ENCODE results near the gene WDR90.

The WDR90 gene

DNA sequence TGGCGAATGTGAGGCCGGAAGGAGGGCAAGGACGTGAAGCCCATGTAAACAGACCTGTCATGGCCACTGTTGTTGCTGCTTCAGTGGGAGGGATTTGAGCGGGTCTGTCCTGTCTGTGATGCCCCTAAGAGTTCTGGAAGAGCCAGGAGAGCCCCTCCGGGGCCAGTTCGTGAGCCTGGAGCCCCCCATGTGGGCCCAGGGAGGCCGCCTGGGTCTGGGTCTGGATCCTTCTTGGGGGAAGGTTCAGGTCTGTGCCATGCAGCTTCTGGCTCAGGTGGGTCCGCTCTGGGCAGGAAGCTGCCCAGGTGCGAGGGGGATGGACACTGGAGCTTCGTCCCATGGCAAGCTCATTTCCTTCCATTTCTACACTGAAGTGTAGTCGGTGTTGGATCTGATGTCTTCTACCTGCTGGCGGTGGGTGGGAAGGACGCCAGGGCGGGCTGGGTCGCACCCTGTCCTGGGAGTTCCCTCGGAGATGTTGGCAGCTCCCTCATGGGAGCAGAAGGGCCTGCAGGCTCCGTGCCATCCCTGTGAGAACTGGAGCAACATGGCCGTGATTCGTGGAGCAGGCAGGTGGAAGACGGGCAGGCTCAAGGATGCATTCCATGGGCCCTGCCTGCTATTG, 29.6 kb upstream of the WDR90 start:
- Histone ChIP-seq H3K4me3 (ENCODE audit: low read length) (no peak overlapping the region), H3K27me3 (ENCODE audit: control insufficient read depth, insufficient read depth, low read length) (no peaks in the 10 kb centered on the region), H3K4me1 (ENCODE audit: control insufficient read depth, insufficient read depth, low read length) (peaks cover 23% of the 10 kb centered on the region), H3K9me3 (ENCODE audit: control insufficient read depth, low read length) (no peaks in the 10 kb centered on the region), H3K9ac (ENCODE audit: low read length) (no peak overlapping the region), H3K36me3 (ENCODE audit: control insufficient read depth, insufficient read depth, low read length) (no peaks in the 10 kb centered on the region)

DNA sequence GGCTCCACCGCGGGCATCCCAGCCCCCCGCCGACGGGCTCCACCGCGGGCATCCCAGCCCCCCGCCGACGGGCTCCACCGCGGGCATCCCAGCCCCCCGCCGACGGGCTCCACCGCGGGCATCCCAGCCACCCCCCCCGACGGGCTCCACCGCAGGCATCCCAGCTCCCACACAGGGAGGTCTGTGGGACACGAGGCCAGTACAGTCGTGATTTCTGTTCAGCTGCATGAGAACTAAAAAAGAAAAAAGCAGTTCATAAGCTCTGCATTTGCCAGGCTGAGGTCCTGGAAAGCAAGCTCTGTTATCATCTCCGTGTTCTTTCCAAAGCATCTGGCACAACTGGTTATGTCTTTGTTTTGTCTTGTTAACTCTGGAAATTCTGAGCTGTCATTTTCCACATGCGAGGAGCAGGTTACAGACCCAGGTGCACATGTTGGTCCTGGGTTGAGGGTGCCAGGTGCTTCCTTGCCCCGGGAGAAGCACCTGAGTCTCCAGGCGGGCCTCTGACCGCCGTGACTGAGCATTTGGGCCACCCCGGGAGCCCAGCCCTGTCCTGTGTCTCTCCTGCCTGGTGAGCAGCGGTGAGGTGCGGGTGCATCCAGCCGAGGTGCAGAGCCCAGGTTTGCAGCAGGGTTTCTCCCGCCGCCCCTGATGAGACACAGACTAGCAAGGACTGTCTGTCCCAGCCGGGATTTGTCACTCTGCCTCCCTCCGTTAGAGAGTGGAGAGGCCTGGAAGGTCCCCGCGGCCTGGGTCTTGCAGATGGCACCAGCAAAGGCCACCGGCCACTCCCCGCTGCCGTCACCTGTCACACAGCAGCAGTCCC, 28.3 kb upstream of the WDR90 start:
- Histone ChIP-seq H3K9me3 (ENCODE audit: control insufficient read depth, low read length) (no peaks in the 10 kb centered on the region), H3K27me3 (ENCODE audit: control insufficient read depth, insufficient read depth, low read length) (no peaks in the 10 kb centered on the region), H3K4me1 (ENCODE audit: control insufficient read depth, insufficient read depth, low read length) (peaks cover 23% of the 10 kb centered on the region), H3K36me3 (ENCODE audit: control insufficient read depth, insufficient read depth, low read length) (peaks cover 3% of the 10 kb centered on the region), H3K9ac (ENCODE audit: low read length) (no peak overlapping the region), H3K4me3 (ENCODE audit: low read length) (no peak overlapping the region)

DNA sequence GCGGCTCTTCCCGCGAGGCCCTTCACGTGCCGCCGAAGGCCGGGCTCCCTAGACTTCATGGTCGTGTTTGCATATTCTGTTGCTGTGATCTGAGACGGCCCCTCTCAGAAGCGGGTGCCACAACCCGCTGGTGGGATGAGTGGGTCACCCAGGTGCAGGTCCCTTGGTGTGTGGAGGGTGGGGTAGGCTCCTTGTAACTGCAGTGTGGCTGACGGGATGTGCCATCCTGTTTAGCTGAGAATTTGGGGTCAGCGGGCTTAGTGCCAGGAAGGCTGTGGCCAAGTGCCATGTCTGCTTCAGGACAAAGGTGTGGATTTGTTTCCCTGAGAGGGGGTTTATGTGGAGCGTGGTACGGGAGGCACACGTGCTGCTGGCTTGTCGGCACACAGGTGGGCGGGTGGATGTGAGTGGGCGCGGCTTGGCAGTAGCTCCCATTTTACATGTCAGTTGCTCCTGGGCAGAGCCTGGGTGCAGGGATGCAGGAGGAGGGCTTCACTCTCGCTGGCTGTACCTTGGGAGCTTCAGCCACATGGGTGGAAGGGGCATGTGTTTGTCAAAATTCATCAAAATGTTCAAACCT, 27.5 kb upstream of the WDR90 start:
- no peaks in the 10 kb centered on the region for H3K27me3 ChIP-seq (ENCODE audit: control insufficient read depth, insufficient read depth, low read length)
- no peak overlapping the region for H3K9ac ChIP-seq (ENCODE audit: low read length)
- no peak overlapping the region for H3K4me3 ChIP-seq (ENCODE audit: low read length)
- H3K4me1 ChIP-seq (ENCODE audit: control insufficient read depth, insufficient read depth, low read length) = peaks cover 19% of the 10 kb centered on the region
- H3K9me3 ChIP-seq (ENCODE audit: control insufficient read depth, low read length) = no peaks in the 10 kb centered on the region
- H3K36me3 ChIP-seq (ENCODE audit: control insufficient read depth, insufficient read depth, low read length) = peaks cover 10% of the 10 kb centered on the region

DNA sequence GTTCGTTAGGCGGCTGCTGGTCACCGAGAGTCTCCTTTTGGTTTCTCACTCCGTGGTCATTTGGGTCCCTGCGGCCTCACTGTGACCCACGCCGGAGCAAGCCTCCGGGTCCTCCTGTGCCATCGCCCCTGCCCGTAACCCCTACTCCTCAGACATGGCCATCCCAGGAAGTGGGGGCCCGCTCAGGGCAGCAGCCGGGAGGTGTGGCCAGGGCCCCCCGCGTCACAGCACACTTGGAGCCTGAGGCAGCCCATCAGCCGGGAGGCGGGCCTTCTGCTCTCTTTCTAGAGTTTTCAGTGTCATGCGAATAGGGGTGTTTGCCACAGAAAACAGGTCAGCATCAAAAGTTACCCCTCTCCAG, 26.3 kb upstream of the WDR90 start:
- H3K9me3 ChIP-seq (ENCODE audit: control insufficient read depth, low read length) = no peaks in the 10 kb centered on the region
- peaks cover 20% of the 10 kb centered on the region for H3K4me1 ChIP-seq (ENCODE audit: control insufficient read depth, insufficient read depth, low read length)
- H3K4me3 ChIP-seq (ENCODE audit: low read length) = no peak overlapping the region
- H3K27me3 ChIP-seq (ENCODE audit: control insufficient read depth, insufficient read depth, low read length) = no peaks in the 10 kb centered on the region
- H3K36me3 ChIP-seq (ENCODE audit: control insufficient read depth, insufficient read depth, low read length) = peaks cover 10% of the 10 kb centered on the region
- no peak overlapping the region for H3K9ac ChIP-seq (ENCODE audit: low read length)

DNA sequence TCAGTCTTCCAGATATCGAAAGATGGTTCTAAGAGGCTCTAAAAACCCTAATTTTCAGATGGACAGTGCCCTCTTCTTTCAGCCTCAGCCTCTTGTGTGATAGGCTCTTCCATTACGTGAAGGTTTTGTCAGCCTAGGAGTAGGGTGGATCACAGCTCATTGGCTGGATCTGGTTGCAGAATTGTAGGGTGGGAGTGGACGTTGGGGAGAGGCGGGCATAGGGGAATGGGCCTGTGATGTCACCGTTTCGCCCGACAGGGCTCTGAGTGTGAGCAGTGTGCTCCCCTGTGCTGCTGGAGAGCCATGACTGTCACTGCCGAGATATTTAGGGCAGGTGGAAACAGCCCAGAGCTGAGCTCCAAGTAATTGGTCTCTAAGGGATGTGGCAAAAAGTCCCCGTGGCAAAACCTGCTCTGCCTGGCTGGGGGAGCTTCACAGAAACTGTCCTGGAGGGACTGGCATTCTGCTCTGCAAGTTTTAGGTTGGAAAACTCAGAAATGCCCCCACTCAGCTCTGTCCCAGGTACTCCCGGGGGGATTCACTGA, 24.6 kb upstream of the WDR90 start:
- Histone ChIP-seq H3K36me3 (ENCODE audit: control insufficient read depth, insufficient read depth, low read length) (peaks cover 10% of the 10 kb centered on the region), H3K27me3 (ENCODE audit: control insufficient read depth, insufficient read depth, low read length) (no peaks in the 10 kb centered on the region), H3K4me3 (ENCODE audit: low read length) (no peak overlapping the region), H3K9ac (ENCODE audit: low read length) (no peak overlapping the region), H3K4me1 (ENCODE audit: control insufficient read depth, insufficient read depth, low read length) (peaks cover 20% of the 10 kb centered on the region), H3K9me3 (ENCODE audit: control insufficient read depth, low read length) (no peaks in the 10 kb centered on the region)

DNA sequence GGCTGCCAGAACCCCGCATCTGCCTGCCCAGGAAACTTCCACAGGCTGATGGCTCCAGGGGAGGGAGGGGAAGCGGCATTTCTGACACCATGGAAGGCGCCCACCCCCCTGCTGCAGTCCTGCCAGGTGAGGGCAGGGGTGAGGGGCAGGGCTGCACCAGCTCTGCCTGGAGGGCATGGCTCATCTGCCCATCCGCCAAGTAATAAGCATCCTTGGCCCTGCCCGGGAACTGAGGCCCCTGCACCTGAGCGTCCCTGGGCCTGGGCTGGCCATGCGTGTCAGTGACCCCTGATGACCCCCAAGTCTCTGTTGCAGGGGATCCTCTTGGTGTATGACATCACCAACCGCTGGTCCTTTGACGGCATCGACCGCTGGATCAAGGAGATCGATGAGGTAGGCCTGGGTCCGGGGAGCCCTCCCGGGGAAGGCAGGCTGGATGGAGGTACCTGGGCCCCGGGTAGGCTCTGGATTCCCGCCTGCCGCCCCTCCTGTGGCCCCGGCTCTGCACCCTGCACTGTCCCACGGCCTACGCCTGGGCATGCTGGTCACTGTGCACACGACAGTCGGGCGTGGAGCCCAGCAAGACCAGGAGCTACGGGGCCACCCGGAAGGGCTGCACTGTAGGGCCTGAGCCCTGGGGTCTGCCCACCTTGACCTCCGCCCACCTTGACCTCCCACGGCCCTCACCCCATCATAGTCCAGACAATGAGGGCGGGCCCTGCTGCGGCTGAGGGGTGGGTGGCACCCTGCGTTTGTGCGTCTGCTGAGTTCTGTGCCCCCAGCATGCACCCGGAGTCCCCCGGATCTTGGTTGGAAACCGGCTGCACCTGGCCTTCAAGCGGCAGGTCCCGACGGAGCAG, 23.8 kb upstream of the WDR90 start:
- no peaks in the 10 kb centered on the region for H3K27me3 ChIP-seq (ENCODE audit: control insufficient read depth, insufficient read depth, low read length)
- peaks cover 25% of the 10 kb centered on the region for H3K4me1 ChIP-seq (ENCODE audit: control insufficient read depth, insufficient read depth, low read length)
- H3K9me3 ChIP-seq (ENCODE audit: control insufficient read depth, low read length) = no peaks in the 10 kb centered on the region
- H3K4me3 ChIP-seq (ENCODE audit: low read length) = no peak overlapping the region
- H3K36me3 ChIP-seq (ENCODE audit: control insufficient read depth, insufficient read depth, low read length) = peaks cover 10% of the 10 kb centered on the region
- H3K9ac ChIP-seq (ENCODE audit: low read length) = no peak overlapping the region

DNA sequence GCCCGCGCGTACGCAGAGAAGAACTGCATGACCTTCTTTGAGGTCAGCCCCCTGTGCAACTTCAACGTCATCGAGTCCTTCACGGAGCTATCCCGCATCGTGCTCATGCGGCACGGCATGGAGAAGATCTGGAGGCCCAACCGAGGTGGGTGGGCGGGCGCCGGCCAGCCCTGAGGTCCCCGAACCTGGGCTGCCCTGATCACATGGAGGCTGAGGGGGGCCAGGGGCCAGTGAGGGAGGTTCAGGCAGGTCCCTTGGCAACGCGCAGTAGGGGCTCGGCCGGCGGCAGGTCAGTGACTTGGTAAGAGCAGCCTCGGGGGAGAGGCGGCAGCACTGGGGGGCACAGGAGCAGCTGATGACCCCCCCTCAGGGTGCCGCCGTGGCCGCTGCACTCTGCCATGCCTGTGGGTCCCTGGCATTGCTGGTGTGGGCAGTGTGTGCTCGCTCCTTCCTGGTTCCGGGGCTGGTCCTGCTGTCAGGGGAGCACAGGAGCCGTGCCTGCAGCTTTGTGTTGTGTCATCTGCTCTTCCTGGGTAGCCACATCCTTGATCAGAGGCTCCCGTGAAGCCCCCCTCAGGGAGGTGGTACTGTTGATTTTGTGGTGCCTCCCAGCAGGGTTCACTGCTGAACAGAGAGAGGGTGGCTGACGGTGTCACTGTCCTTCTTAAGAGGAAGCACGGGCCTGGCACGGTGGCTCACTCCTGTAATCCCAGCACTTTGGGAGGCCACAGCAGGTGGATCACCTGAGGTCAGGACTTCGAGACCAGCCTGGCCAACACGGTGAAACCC, 23.0 kb upstream of the WDR90 start:
- no peaks in the 10 kb centered on the region for H3K27me3 ChIP-seq (ENCODE audit: control insufficient read depth, insufficient read depth, low read length)
- no peaks in the 10 kb centered on the region for H3K9me3 ChIP-seq (ENCODE audit: control insufficient read depth, low read length)
- no peak overlapping the region for H3K4me3 ChIP-seq (ENCODE audit: low read length)
- H3K9ac ChIP-seq (ENCODE audit: low read length) = no peak overlapping the region
- H3K36me3 ChIP-seq (ENCODE audit: control insufficient read depth, insufficient read depth, low read length) = peaks cover 10% of the 10 kb centered on the region
- H3K4me1 ChIP-seq (ENCODE audit: control insufficient read depth, insufficient read depth, low read length) = peaks cover 34% of the 10 kb centered on the region

DNA sequence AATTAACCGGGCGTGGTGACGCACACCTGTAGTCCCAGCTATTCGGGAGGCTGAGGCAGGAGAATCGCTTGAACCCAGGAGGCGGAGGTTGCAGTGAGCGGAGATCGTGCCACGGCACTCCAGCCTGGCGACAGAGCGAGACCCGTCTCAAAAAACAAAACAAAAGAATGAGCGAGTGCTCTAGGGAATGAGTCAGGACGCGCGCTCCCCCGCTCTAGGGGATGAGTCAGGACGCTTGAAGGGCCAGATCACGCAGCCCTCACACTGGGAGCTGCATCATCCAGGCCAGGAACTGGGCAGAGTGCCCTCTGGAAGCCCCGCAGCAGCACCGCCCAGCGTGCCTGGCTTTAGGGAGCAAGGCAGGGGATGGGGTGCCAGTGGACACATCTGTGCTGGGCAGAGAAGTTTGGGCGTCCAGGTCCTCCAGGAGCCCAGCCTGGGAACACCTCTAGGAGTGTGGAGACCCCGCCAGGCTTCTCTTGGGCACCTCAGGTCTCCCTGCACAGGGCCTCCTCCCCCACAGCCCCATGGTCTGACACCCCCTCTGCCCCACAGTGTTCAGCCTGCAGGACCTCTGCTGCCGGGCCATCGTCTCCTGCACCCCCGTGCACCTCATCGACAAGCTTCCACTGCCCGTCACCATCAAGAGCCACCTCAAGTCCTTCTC, 22.2 kb upstream of the WDR90 start:
- H3K4me1 ChIP-seq (ENCODE audit: control insufficient read depth, insufficient read depth, low read length) = peaks cover 29% of the 10 kb centered on the region

DNA sequence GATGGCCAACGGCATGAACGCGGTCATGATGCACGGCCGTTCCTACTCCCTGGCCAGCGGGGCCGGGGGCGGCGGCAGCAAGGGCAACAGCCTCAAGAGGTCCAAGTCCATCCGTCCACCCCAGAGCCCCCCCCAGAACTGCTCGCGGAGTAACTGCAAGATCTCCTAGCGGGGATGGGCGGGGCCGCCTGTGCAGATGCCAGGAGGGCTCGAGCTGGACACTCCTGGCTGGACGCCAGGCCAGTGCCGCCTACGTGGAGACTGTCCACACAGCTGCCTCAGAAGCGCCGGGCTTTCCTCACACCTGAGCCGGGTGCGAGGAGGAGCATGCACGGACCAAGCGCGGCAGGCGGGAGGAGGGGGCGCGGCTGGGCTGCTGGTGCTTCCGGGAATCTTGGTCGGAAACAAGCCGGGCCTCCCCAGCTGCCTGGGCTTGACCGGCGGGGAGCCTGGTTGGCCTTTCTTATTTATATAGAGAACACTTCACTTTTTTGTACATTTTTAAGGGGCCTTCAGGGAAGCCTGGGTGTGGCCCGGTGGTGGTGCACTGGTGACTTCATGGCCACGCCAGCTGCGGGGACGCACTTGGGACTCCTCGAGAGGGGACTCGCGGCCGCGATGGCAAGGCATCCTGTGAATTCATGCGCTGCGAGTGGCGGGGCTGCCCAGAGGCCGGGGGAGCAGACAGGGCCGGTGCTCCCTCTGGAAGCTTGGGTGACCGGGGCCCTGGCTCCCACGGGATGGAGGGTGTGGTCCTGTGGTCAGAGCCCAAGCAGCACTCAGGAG, 21.5 kb upstream of the WDR90 start:
- Histone ChIP-seq H3K9ac (ENCODE audit: low read length) (no peak overlapping the region), H3K4me1 (ENCODE audit: control insufficient read depth, insufficient read depth, low read length) (peaks cover 24% of the 10 kb centered on the region), H3K36me3 (ENCODE audit: control insufficient read depth, insufficient read depth, low read length) (peaks cover 10% of the 10 kb centered on the region), H3K4me3 (ENCODE audit: low read length) (no peak overlapping the region), H3K27me3 (ENCODE audit: control insufficient read depth, insufficient read depth, low read length) (no peaks in the 10 kb centered on the region), H3K9me3 (ENCODE audit: control insufficient read depth, low read length) (no peaks in the 10 kb centered on the region)

More for the DNA sequence above, 22.2 kb upstream of the WDR90 start:
- Histone ChIP-seq H3K9ac (ENCODE audit: low read length) (no peak overlapping the region), H3K27me3 (ENCODE audit: control insufficient read depth, insufficient read depth, low read length) (no peaks in the 10 kb centered on the region), H3K36me3 (ENCODE audit: control insufficient read depth, insufficient read depth, low read length) (peaks cover 10% of the 10 kb centered on the region), H3K4me3 (ENCODE audit: low read length) (no peak overlapping the region), H3K9me3 (ENCODE audit: control insufficient read depth, low read length) (no peaks in the 10 kb centered on the region)

DNA sequence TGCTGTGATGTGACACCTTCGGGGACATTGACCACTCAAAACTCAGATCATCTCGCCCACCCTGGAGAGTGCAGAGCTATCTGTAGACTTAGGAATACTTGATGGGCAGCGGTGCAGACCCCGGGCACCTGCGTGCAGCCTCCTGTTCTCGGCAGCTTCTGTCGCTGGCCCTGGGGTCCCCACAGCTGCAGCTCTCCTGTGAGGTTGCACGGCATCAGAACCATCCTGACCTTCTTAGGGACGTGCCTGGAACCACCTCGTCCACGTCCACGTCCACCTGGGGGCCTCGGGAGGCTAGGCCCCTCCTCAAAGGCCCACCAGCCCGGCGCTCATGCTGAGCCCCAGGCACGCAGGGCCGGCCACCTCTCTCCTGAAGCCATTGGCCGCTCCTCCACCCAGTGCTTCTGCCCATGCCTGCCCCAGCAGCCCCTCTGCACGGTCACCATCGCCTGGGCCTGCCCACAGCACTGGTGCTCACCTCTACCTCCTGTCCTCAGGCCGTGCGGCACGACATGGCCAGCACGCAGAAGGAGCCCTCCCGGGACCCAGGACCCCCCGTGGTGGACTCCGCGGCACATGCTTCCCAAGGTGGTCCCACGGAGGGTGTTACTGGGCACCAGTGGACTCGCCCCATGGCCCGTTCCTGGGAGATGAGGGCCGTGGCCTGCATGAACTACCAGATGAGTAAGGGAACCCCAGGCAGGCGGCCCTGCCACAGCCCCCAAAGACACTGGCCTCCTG, 20.7 kb upstream of the WDR90 start:
- H3K9me3 ChIP-seq (ENCODE audit: control insufficient read depth, low read length) = no peaks in the 10 kb centered on the region
- H3K36me3 ChIP-seq (ENCODE audit: control insufficient read depth, insufficient read depth, low read length) = peaks cover 10% of the 10 kb centered on the region
- no peak overlapping the region for H3K9ac ChIP-seq (ENCODE audit: low read length)
- no peaks in the 10 kb centered on the region for H3K27me3 ChIP-seq (ENCODE audit: control insufficient read depth, insufficient read depth, low read length)
- peaks cover 24% of the 10 kb centered on the region for H3K4me1 ChIP-seq (ENCODE audit: control insufficient read depth, insufficient read depth, low read length)
- H3K4me3 ChIP-seq (ENCODE audit: low read length) = no peak overlapping the region

Measured in mucosa of stomach (tissue), 1 donor.